Left lung (tissue), 10 donors: ENCODE results near the gene ZNF536. TPM values are rescaled to one million over a fixed set of nuclear protein-coding genes. Genes with fewer than 3 reads are reported as not detected.

Experiments
- ATAC-seq: fragments of 200-7000 bp; cut with Tn5 transposase; one replicate; pipeline ENCODE4 v1.9.1; 2020; ENCODE audit warnings: moderate library complexity
- DNase-seq, 4 donors: peaks; one replicate each; pipeline ENCODE4 v3.0.0-alpha.2; 2013 to 2020
- H3K27ac ChIP-seq, 2 donors: fragments of 200-600 bp; sonication (generic) in 1 of 2; one replicate each; pipeline versions ENCODE4 v1.5.0 to v1.8.0; 2020 to 2021
- H3K27me3 ChIP-seq, 2 donors: fragments of 200-600 bp; sonication (generic) in 1 of 2; one replicate each; pipeline versions ENCODE4 v1.5.0 to v1.8.0; 2020 to 2021
- H3K36me3 ChIP-seq, 2 donors: fragments of 200-600 bp; sonication (generic) in 1 of 2; one replicate each; pipeline versions ENCODE4 v1.5.0 to v1.8.0; 2020 to 2021
- H3K4me1 ChIP-seq, 2 donors: fragments of 200-600 bp; one replicate each; pipeline ENCODE4 v1.8.0; 2021
- H3K4me3 ChIP-seq, 2 donors: fragments of 200-600 bp; sonication (generic) in 1 of 2; one replicate each; pipeline versions ENCODE4 v1.5.0 to v1.8.0; 2020 to 2021; ENCODE audit warnings: mild to moderate bottlenecking in 1 of 2
- H3K9me3 ChIP-seq, 2 donors: fragments of 200-600 bp; sonication (generic) in 1 of 2; one replicate each; pipeline versions ENCODE4 v1.5.0 to v1.8.0; 2020 to 2021
- intact Hi-C, 2 donors: fragments of 100-400 bp; cut with DNase I; formaldehyde crosslinking; loops; one replicate each; pipeline versions ENCODE4 v1.11.2 to v1.14.2; 2022
- polyA plus RNA-seq, 6 donors: library from polyadenylated mRNA; unstranded; fragments of 120-200 nt; gene quantifications; one replicate each; pipeline ENCODE4 v1.2.1, GENCODE V29; 2013; ENCODE audit not compliant: insufficient read length in 6 of 6
- total RNA-seq, 2 donors: library from RNA; stranded (reverse); fragmentation: NEBNext Ultra II Directional; extraction: Animal tissue kit (Norgen Biotek cat#: 25700); gene quantifications; one replicate each; pipeline ENCODE4 v1.2.1, GENCODE V29; 2021
- TF ChIP-seq, protein P1 (sequence below), 2 donors: fragments of 200-600 bp; sonication (generic) in 1 of 2; IDR thresholded peaks; one replicate each; pipeline versions ENCODE4 v1.5.0 to v1.8.0; 2021; ENCODE audit warnings: antibody characterized with exemption in 2 of 2
- donor health status: DM: no; HTN: yes; CAD: no.
- donor health status: DM: no; HTN: no; CAD: no.

Gene ZNF536
- total and polyA plus RNA-seq, 8 donors: 0.50 to 6.5 (median 3.6) TPM

DNA sequence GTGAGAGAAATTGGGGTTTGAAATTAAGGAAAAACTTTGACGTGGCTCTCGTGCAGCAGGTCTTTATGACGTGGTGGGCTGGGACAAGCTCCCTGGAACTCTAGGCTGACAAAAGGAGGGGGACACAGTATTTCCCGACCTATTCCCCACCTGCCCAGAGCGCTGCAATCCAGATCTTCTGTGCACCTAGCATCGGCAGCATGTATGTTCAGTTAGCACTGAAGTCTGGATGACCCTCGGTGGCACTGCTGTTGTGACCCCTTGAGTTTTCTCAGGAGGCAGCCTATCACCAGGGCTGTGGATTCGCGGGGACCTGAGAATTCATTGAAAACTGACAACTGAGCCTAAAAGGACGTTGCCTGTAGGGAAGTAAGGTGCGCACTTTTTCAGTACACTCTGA lies 9.1 kb upstream of the ZNF536 start:
- Histone ChIP-seq H3K9me3 (no peaks in the 10 kb centered on the region), H3K4me3 (no peak overlapping the region), H3K27ac (no peak overlapping the region), H3K27me3 (peaks cover 0 to 39% of the 10 kb centered on the region in 2 donors), H3K36me3 (no peaks in the 10 kb centered on the region), H3K4me1 (no peaks in the 10 kb centered on the region)
- DNase-seq: no peak
- ATAC-seq: no peak
- intact Hi-C loops: no loop called here
- TF ChIP-seq, protein P1, sequence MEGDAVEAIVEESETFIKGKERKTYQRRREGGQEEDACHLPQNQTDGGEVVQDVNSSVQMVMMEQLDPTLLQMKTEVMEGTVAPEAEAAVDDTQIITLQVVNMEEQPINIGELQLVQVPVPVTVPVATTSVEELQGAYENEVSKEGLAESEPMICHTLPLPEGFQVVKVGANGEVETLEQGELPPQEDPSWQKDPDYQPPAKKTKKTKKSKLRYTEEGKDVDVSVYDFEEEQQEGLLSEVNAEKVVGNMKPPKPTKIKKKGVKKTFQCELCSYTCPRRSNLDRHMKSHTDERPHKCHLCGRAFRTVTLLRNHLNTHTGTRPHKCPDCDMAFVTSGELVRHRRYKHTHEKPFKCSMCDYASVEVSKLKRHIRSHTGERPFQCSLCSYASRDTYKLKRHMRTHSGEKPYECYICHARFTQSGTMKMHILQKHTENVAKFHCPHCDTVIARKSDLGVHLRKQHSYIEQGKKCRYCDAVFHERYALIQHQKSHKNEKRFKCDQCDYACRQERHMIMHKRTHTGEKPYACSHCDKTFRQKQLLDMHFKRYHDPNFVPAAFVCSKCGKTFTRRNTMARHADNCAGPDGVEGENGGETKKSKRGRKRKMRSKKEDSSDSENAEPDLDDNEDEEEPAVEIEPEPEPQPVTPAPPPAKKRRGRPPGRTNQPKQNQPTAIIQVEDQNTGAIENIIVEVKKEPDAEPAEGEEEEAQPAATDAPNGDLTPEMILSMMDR (IDR thresholded peaks at IDR 0.05): no peak

DNA sequence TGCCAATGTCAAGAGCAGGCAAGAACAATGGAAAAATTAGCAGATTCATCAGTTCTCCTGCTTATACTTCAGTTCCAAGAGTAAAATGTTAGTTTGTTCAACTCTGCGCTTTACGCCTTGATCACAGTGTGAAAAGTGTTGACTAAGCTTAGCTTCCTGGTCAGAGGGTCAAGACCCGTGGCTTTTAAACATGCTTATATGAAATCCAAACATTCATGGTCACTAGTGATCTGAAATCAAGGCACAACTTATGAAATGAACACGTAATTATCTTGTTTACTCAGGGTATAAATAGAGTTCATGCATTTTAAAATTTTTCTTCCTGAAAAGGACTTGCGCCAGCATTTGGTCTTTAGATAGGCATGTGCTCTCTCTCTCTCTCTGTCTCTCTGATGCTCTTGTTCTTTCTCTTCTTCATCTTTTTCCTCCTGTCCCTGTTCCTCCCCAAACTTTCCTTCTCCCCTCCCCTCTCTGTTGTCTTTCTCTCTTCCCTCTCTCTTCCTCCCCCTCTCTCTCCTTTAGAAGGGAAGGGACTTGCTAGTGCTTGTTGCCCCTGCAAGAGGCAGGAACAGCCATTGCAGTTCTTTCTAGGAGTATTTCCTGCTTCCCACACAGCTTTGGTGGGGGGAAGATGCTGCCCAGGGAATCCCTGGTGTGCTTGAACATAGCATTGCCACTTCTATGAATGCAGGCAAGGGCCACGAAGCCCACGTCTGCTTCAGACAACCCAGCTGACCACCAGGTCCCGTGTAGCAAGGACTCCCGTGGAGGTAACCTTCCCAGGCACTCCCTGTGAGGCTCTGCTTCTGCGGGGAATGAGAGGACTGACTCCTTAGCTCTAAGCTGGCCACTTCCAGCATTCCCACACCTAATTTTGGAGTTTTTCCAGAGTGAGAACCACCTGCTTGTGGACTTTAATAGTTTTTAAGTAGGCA lies 7.1 kb upstream of the ZNF536 start:
- DNase-seq (peak in 1 of 4 donors; percentile 17), ATAC-seq (no peak)
- Histone ChIP-seq H3K36me3 (no peaks in the 10 kb centered on the region), H3K27ac (no peak overlapping the region), H3K9me3 (no peaks in the 10 kb centered on the region), H3K4me3 (no peak overlapping the region), H3K4me1 (no peaks in the 10 kb centered on the region), H3K27me3 (peaks cover 0 to 32% of the 10 kb centered on the region in 2 donors)
- intact Hi-C loops: no loop called here
- TF ChIP-seq, protein P1 (IDR thresholded peaks at IDR 0.05): no peak

DNA sequence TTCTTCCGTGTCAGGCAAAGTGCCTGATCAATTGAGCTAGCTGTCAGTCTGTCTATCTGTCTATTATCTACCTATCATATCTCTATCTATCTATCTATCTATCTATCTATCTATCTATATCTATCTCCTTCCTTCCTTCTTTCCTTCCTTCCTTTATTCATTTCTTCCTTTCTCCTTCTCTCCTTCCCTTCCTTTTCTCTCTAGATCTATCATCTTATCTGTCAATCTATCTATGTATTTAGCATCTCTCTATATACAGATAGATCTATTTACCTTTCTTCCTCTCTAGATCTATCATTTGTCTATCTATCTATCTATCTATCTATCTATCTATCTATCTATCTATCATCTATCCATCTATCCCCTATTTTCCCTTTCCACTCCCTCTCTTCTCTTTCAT lies 5.9 kb upstream of the ZNF536 start:
- Histone ChIP-seq H3K4me1 (no peaks in the 10 kb centered on the region), H3K4me3 (no peak overlapping the region), H3K9me3 (no peaks in the 10 kb centered on the region), H3K27ac (no peak overlapping the region), H3K36me3 (no peaks in the 10 kb centered on the region), H3K27me3 (peaks cover 0 to 21% of the 10 kb centered on the region in 2 donors)
- intact Hi-C loops: no loop called here
- ATAC-seq: no peak
- TF ChIP-seq, protein P1 (IDR thresholded peaks at IDR 0.05): no peak
- no peak for DNase-seq

DNA sequence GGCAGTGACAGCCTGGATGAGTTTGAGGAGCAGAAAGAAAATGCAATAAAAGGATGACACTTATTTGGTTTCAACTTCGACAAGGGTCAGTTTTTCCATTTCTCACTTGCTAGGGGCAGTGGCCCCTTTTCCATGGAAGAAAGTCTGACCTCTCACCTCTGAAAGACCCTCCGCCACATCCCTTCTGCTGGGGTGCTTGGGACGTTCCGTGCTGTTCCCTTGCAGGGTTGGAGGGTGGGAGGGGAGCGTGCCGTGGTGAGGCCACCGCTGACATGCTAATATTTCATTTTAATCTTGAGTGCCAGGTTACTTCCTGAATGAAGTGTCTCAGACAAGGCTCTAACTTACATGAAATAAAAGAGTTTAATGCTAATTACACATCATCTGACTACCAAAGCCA lies 5.2 kb upstream of the ZNF536 start:
- Histone ChIP-seq H3K27me3 (peaks cover 0 to 14% of the 10 kb centered on the region in 2 donors), H3K9me3 (no peaks in the 10 kb centered on the region), H3K27ac (no peak overlapping the region), H3K36me3 (no peaks in the 10 kb centered on the region), H3K4me1 (no peaks in the 10 kb centered on the region), H3K4me3 (no peak overlapping the region)
- intact Hi-C loops: no loop called here
- DNase-seq: no peak
- ATAC-seq: no peak
- TF ChIP-seq, protein P1 (IDR thresholded peaks at IDR 0.05): no peak

DNA sequence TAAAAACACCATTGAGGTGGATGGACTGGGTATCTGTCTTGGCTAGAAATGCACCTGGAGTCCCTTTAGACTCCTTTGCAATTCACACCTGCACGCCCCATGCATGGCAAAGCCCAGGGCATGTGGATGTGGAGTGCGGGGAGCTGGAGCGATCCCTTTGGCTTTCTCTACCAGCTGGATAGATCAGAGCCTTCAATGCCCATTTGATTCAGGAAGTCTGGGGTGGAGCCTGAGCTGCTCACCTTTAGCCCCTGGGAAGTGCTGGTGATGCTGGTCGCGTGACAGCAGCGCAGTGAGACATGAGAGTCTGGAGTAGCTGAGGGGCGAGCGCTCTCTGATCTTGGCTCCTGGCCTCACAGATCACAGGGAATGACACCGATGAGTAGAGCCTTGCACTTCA lies 4.8 kb upstream of the ZNF536 start:
- TF ChIP-seq, protein P1 (IDR thresholded peaks at IDR 0.05): no peak
- DNase-seq (no peak), ATAC-seq (no peak)
- Histone ChIP-seq H3K4me3 (no peak overlapping the region), H3K36me3 (no peaks in the 10 kb centered on the region), H3K4me1 (no peaks in the 10 kb centered on the region), H3K27ac (no peak overlapping the region), H3K27me3 (peaks cover 0 to 16% of the 10 kb centered on the region in 2 donors), H3K9me3 (no peaks in the 10 kb centered on the region)
- intact Hi-C loops: no loop called here
